Lung (tissue), 12 donors: ENCODE measurements around the gene CRYBA2. TPM values are rescaled to one million over a fixed set of nuclear protein-coding genes. Genes with fewer than 3 reads are reported as not detected.

Experiments
- ATAC-seq: fragments of 200-7000 bp; cut with Tn5 transposase; one replicate; pipeline ENCODE4 v1.9.1; 2020; ENCODE audit warnings: moderate number of reproducible peaks; ENCODE audit not compliant: insufficient read depth, low FRiP score
- DNase-seq, 3 donors: peaks; one replicate each; pipeline ENCODE4 v3.0.0-alpha.2; 2013 to 2017
- H3K27ac ChIP-seq, 2 donors: one replicate each; pipeline ENCODE4 v1.5.1; 2013; ENCODE audit warnings: mild to moderate bottlenecking in 2 of 2, moderate library complexity in 2 of 2, control low read depth in 1 of 2, inconsistent platforms in 1 of 2, low read depth in 1 of 2, low read length in 1 of 2
- H3K27me3 ChIP-seq, 3 donors: one replicate each; pipeline ENCODE4 v1.5.1; 2013; ENCODE audit warnings: low read length in 2 of 3; ENCODE audit not compliant: control insufficient read depth in 3 of 3, insufficient read depth in 3 of 3
- H3K36me3 ChIP-seq, 4 donors: one replicate each; pipeline ENCODE4 v1.5.1; 2013; ENCODE audit warnings: low read length in 4 of 4, mild to moderate bottlenecking in 1 of 4, moderate library complexity in 1 of 4; ENCODE audit not compliant: control insufficient read depth in 4 of 4, insufficient read depth in 4 of 4
- H3K4me1 ChIP-seq, 5 donors: one replicate each; pipeline ENCODE4 v1.5.1; 2013; ENCODE audit warnings: low read length in 5 of 5, mild to moderate bottlenecking in 2 of 5, moderate library complexity in 1 of 5; ENCODE audit not compliant: control insufficient read depth in 5 of 5, insufficient read depth in 5 of 5
- H3K4me3 ChIP-seq: one replicate; pipeline ENCODE4 v1.5.1; 2013; ENCODE audit warnings: mild to moderate bottlenecking, control low read depth, moderate library complexity
- H3K9ac ChIP-seq, 2 donors: one replicate each; pipeline ENCODE4 v1.5.1; 2013; ENCODE audit warnings: low read length in 2 of 2, control low read depth in 1 of 2; ENCODE audit not compliant: insufficient read depth in 1 of 2
- H3K9me3 ChIP-seq, 4 donors: one replicate each; pipeline ENCODE4 v1.5.1; 2013; ENCODE audit warnings: low read length in 3 of 4, mild to moderate bottlenecking in 1 of 4, moderate library complexity in 1 of 4; ENCODE audit not compliant: control insufficient read depth in 4 of 4, insufficient read depth in 3 of 4
- WGBS, 2 donors: extraction: QIAGEN DNeasy Blood & Tissue Kit; methylation state at CpG; one replicate each; pipeline ENCODE4 v1.1.7; 2013; 5-methylcytosine and 5-hydroxymethylcytosine counted together
- polyA plus RNA-seq, 2 donors: library from polyadenylated mRNA; stranded (reverse); fragments of 200-250 nt; gene quantifications; one replicate each; pipeline ENCODE4 v1.2.1, GENCODE V29; 2013
- total RNA-seq, 2 donors: library from RNA; depleted of rRNA in 1 of 2; stranded (reverse); fragments of >200 nt in 1 of 2; gene quantifications; one replicate each; pipeline ENCODE4 v1.2.1, GENCODE V29; 2014 to 2021
- TF ChIP-seq, protein P1 (sequence below): IDR thresholded peaks from 2 replicates; pipeline ENCODE4 v1.5.1; 2012; ENCODE audit warnings: mild to moderate bottlenecking; ENCODE audit errors: control extremely low read depth, extremely low read depth
- donor health status: control.
- donor health status: control.
- donor health status: Bipolar disorder and iron deficiency.
- donor health status: healthy.
- donor health status: DM: yes; HTN: yes; CAD: no.

Gene CRYBA2
- total and polyA plus RNA-seq, 4 donors: 0.08 TPM; not detected in 3

DNA sequence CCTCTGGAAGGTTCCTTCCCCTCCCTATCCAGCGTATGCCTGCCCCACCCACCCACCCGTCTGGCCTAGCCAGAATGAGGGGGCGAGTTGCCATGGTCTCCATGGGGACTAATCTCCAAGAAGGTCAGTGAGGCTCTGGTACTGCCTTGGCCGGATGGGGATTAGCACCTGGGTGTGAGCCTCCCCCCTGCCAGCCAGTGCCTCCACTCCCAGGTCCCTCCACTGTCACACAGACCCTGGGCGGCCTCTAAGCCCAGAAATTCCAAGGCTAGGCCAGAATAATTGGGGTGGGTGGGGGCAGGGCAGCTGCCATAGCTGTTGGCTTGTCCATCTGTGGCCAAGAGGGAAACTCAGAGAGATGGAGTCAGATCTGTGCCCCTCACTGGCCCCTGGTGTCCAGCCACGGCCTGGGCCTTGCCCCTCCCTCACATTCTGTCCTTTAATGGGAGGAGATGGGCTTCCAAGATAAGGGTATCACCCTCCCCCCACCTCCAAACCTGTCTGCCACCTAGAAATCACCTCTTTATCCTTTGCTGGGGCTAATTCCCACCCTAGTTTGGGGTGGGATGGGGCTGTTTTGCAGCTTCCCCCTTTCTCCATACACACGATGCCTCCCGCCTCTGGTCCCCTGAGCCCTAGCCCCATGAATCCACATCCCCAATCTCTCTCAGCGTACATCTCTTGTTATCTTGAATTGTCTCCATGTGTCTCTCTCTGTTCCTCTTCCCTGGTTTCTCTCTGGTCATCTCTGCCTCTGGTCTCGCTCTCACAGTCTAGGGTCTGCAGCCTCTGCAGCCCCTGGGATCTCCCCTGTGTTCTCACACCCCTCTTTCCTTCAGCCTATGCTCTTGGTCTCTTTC is 6.0 kb upstream of the CRYBA2 start:
- Histone ChIP-seq H3K27me3 (peaks cover 0 to 84% (median 58%) of the 10 kb centered on the region in 3 donors), H3K36me3 (no peaks in the 10 kb centered on the region), H3K4me1 (peaks cover 0 to 19% (median 4%) of the 10 kb centered on the region in 5 donors), H3K9me3 (peaks cover 0 to 2% (median 0%) of the 10 kb centered on the region in 4 donors), H3K27ac (no peak overlapping the region), H3K4me3 (no peak overlapping the region), H3K9ac (no peak overlapping the region)
- TF ChIP-seq, protein P1, sequence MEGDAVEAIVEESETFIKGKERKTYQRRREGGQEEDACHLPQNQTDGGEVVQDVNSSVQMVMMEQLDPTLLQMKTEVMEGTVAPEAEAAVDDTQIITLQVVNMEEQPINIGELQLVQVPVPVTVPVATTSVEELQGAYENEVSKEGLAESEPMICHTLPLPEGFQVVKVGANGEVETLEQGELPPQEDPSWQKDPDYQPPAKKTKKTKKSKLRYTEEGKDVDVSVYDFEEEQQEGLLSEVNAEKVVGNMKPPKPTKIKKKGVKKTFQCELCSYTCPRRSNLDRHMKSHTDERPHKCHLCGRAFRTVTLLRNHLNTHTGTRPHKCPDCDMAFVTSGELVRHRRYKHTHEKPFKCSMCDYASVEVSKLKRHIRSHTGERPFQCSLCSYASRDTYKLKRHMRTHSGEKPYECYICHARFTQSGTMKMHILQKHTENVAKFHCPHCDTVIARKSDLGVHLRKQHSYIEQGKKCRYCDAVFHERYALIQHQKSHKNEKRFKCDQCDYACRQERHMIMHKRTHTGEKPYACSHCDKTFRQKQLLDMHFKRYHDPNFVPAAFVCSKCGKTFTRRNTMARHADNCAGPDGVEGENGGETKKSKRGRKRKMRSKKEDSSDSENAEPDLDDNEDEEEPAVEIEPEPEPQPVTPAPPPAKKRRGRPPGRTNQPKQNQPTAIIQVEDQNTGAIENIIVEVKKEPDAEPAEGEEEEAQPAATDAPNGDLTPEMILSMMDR: no peak
- ATAC-seq (no peak), DNase-seq (no peak)
- WGBS, 2 donors: 46 to 53% methylated on average over 8 to 10 of the region's 10 CpGs

DNA sequence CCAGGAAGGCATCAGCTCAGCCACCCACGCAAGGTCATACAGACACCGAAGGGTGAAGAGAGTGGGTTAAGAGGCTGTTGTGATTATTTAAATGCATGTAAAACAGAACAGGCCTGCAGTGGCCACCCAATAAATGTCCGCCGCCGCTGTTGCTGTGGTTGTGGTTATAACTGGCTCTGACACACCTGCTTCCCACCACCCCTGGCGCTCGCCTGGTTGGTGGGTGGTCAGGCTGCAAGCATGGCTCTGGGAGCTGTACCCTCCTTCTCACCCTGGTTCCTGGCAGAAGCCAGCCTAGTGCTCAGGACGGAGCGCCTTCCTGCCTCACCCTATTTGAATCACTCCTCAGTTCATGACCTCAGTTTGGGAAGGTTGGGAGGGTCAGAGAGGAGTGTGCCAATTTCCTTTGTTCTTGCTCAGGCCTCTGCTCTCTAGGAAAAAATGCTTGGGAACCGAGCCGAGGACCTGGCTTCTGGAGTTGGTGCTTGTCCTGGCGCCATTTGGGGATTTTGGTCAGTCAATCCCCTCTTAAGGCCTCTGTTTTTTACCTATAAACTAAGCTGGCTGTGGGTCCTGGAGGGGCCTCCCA is 5.3 kb upstream of the CRYBA2 start:
- TF ChIP-seq, protein P1: no peak
- no peaks in the 10 kb centered on the region for H3K36me3 ChIP-seq
- H3K9me3 ChIP-seq: no peaks in the 10 kb centered on the region
- ATAC-seq (no peak), DNase-seq (no peak)
- WGBS, 2 donors: 58 to 64% methylated on average over 12 of the region's 12 CpGs
- H3K4me3 ChIP-seq: no peak overlapping the region
- H3K4me1 ChIP-seq: peaks cover 0 to 23% (median 8%) of the 10 kb centered on the region in 5 donors
- H3K27me3 ChIP-seq: peaks cover 0 to 84% (median 58%) of the 10 kb centered on the region in 3 donors
- no peak overlapping the region for H3K27ac ChIP-seq
- no peak overlapping the region for H3K9ac ChIP-seq

DNA sequence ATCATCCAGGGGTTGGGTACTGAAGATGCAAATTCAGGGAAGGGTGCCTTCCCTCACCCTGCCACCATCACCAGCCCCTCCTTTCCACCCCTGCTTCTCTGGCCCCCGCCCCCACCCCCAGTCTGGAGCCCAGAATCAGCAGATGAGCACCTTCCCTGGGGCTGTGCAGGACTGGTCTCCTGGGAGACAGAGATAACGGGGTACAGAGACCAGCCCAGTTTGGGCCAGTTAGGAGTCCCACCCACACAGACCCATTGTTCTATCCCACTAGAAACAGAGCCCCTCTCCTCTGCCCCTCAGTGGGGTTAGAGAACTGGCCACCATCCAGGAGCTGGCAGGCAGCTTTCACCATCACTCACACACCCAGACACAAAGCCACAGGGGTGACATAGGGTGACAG is 4.5 kb upstream of the CRYBA2 start:
- H3K4me3 ChIP-seq: no peak overlapping the region
- no peak for DNase-seq
- no peak overlapping the region for H3K9ac ChIP-seq
- TF ChIP-seq, protein P1: no peak
- H3K4me1 ChIP-seq: peaks cover 0 to 25% (median 12%) of the 10 kb centered on the region in 5 donors
- no peaks in the 10 kb centered on the region for H3K9me3 ChIP-seq
- WGBS, 2 donors: 39 to 48% methylated on average over 2 of the region's 2 CpGs
- H3K27me3 ChIP-seq: peaks cover 0 to 83% (median 56%) of the 10 kb centered on the region in 3 donors
- no peak for ATAC-seq
- H3K27ac ChIP-seq: no peak overlapping the region
- H3K36me3 ChIP-seq: no peaks in the 10 kb centered on the region
